HEK293 (cell line): Measurements from ENCODE around the gene LTK.

Source experiments
- CTCF ChIA-PET: fragments of 350-600 bp; formaldehyde crosslinking; extraction: SDS; loops from one replicate; lab custom pipeline; 2021; ENCODE audit warnings: antibody characterized with exemption; lab: Yijun Ruan, JAX
- POLR2A ChIA-PET: fragments of 300-600 bp; formaldehyde crosslinking; extraction: SDS; loops from one replicate; lab custom pipeline; 2020; ENCODE audit warnings: antibody characterized with exemption, inconsistent platforms; lab: Yijun Ruan, JAX
- H3K27ac ChIP-seq: fragments of 200-500 bp; sonication (Bioruptor generic); 2 replicates; pipeline ENCODE4 v1.5.1; 2014; ENCODE audit warnings: low read depth, low read length, control low read depth, inconsistent platforms; ENCODE audit errors: extremely low read depth
- H3K36me3 ChIP-seq, 2 experiments: fragments of 200-500 bp in 1 of 2; sonication (Bioruptor generic) in 1 of 2; 1 replicate in 1 of 2; 2 replicates in 1 of 2; pipeline ENCODE4 v1.5.1; 2014 to 2017; ENCODE audit warnings: inconsistent platforms in 2 of 2, low read length in 2 of 2; ENCODE audit not compliant: control insufficient read depth in 2 of 2, insufficient read depth in 1 of 2
- H3K4me1 ChIP-seq: fragments of 200-500 bp; sonication (Bioruptor generic); 2 replicates; pipeline ENCODE4 v1.5.1; 2014; ENCODE audit warnings: mild to moderate bottlenecking, low read length, inconsistent platforms; ENCODE audit not compliant: control insufficient read depth, insufficient read depth
- H3K4me3 ChIP-seq: 2 replicates; pipeline ENCODE4 v1.5.1; 2011; ENCODE audit warnings: low read depth, mild to moderate bottlenecking, control low read depth, low read length, moderate library complexity
- H3K9me3 ChIP-seq: fragments of 200-500 bp; sonication (Bioruptor generic); 2 replicates; pipeline ENCODE4 v1.5.1; 2014; ENCODE audit warnings: low read depth, low read length, inconsistent platforms; ENCODE audit not compliant: control insufficient read depth, insufficient read depth
- EGR2 ChIP-seq: fragments of 450-650 bp; formaldehyde crosslinking; IDR thresholded peaks from 2 replicates; pipeline ENCODE4 v1.5.1; 2016; ENCODE audit warnings: low read depth, missing biosample characterization, missing genetic modification characterization
- KLF10 ChIP-seq: fragments of 450-650 bp; IDR thresholded peaks from 2 replicates; pipeline ENCODE4 v1.5.1; 2018; ENCODE audit warnings: missing biosample characterization, mild to moderate bottlenecking, missing genetic modification characterization
- KLF8 ChIP-seq: fragments of 450-650 bp; formaldehyde crosslinking; IDR thresholded peaks from 2 replicates; pipeline ENCODE4 v1.5.1; 2016; ENCODE audit warnings: missing biosample characterization, missing genetic modification characterization
- ZBTB10 ChIP-seq: fragments of 450-650 bp; formaldehyde crosslinking; IDR thresholded peaks from 2 replicates; pipeline ENCODE4 v1.5.1; 2016; ENCODE audit warnings: missing biosample characterization, missing genetic modification characterization
- ZBTB26 ChIP-seq: fragments of 450-650 bp; formaldehyde crosslinking; optimal IDR thresholded peaks from 2 replicates; pipeline ENCODE3; 2016; ENCODE audit warnings: missing biosample characterization, mild to moderate bottlenecking, missing genetic modification characterization
- ZFHX2 ChIP-seq: fragments of 450-650 bp; formaldehyde crosslinking; conservative IDR thresholded peaks from 2 replicates; pipeline ENCODE4 v1.5.1; 2016; ENCODE audit warnings: missing biosample characterization, missing genetic modification characterization
- ZIC2 ChIP-seq: fragments of 450-650 bp; formaldehyde crosslinking; IDR thresholded peaks from 2 replicates; pipeline ENCODE4 v1.5.1; 2016; ENCODE audit warnings: missing biosample characterization, missing genetic modification characterization
- ZNF148 ChIP-seq: fragments of 450-650 bp; formaldehyde crosslinking; IDR thresholded peaks from 2 replicates; pipeline ENCODE4 v1.5.0; 2017; ENCODE audit warnings: missing biosample characterization, missing genetic modification characterization, borderline replicate concordance
- ZNF157 ChIP-seq: fragments of 450-650 bp; formaldehyde crosslinking; IDR thresholded peaks from 2 replicates; pipeline ENCODE4 v1.5.1; 2016; ENCODE audit warnings: missing biosample characterization, missing genetic modification characterization
- ZNF341 ChIP-seq: fragments of 450-650 bp; formaldehyde crosslinking; IDR thresholded peaks from 2 replicates; pipeline ENCODE4; 2016; ENCODE audit warnings: low read depth, missing biosample characterization, missing genetic modification characterization
- ZNF350 ChIP-seq: fragments of 450-650 bp; formaldehyde crosslinking; IDR thresholded peaks from 2 replicates; pipeline ENCODE4 v1.5.0; 2017; ENCODE audit warnings: missing biosample characterization, mild to moderate bottlenecking, missing genetic modification characterization
- ZNF423 ChIP-seq: fragments of 450-650 bp; formaldehyde crosslinking; IDR thresholded peaks from 2 replicates; pipeline ENCODE4 v1.5.1; 2016; ENCODE audit warnings: missing biosample characterization, missing genetic modification characterization
- ZNF433 ChIP-seq: fragments of 450-650 bp; formaldehyde crosslinking; IDR thresholded peaks from 2 replicates; pipeline ENCODE4 v1.5.1; 2016; ENCODE audit warnings: missing biosample characterization, missing genetic modification characterization, low read depth
- ZNF549 ChIP-seq: fragments of 450-650 bp; IDR thresholded peaks from 2 replicates; pipeline ENCODE4 v1.5.1; 2018; ENCODE audit warnings: missing biosample characterization, missing genetic modification characterization, mild to moderate bottlenecking, inconsistent platforms, moderate library complexity
- ZNF580 ChIP-seq: fragments of 450-650 bp; formaldehyde crosslinking; IDR thresholded peaks from 2 replicates; pipeline ENCODE4 v1.5.1; 2016; ENCODE audit warnings: missing biosample characterization, missing genetic modification characterization
- ZNF791 ChIP-seq: fragments of 450-650 bp; formaldehyde crosslinking; IDR thresholded peaks from 2 replicates; pipeline ENCODE4 v1.5.1; 2016; ENCODE audit warnings: missing biosample characterization, missing genetic modification characterization

The LTK gene

GRCh38 chr15:41513506-41514227 is at the start of gene LTK (continued):
- TF ChIP-seq KLF8 (tag by site-specific recombination) (peak; percentile 41; the same call in 1 of the 2 replicates), ZNF433 (tag by site-specific recombination) (no peak)

- Histone ChIP-seq H3K4me1 (peaks cover 9% of the 10 kb centered on the region), H3K36me3 (peaks cover 0 to 22% of the 10 kb centered on the region in 2 experiments; a peak in 1 of 3 replicates), H3K4me3 (no peak overlapping the region), H3K27ac (no peak overlapping the region), H3K9me3 (no peaks in the 10 kb centered on the region)
- ChIA-PET POLR2A (interaction anchor here (1.4 kb wide), 1 partner anchor 20 kb away, joined by 3 read pairs; no protein-coding TSS in a partner anchor), CTCF (interaction anchor here (0.7 to 2.3 kb wide), 3 partner anchors 22 to 97 kb away, joined by 3 to 11 read pairs (median 3); no protein-coding TSS in a partner anchor)
- TF ChIP-seq KLF10 (tag by site-specific recombination), result no peak
- TF ChIP-seq EGR2, result peak; percentile 45
- peak; percentile 44 for TF ChIP-seq ZIC2
- TF ChIP-seq ZBTB26 (tag by site-specific recombination), result no peak
- no peak for TF ChIP-seq ZNF148 (tag by site-specific recombination)
- no peak for TF ChIP-seq ZNF549 (tag by site-specific recombination)
- peak; percentile 55 for TF ChIP-seq ZFHX2
Observed at GRCh38 chr15:41562784-41563198, 49.2 kb upstream of the LTK start.

- no peaks in the 10 kb centered on the region for H3K9me3 ChIP-seq
- CTCF ChIA-PET, result interaction anchor here (0.6 to 2.3 kb wide), 3 partner anchors 42 to 170 kb away, joined by 3 to 11 read pairs (median 6); no protein-coding TSS in a partner anchor
- peaks cover 9% of the 10 kb centered on the region for H3K4me1 ChIP-seq
- H3K4me3 ChIP-seq, result no peak overlapping the region
- peaks cover 0 to 22% of the 10 kb centered on the region in 2 experiments; a peak in 1 of 3 replicates for H3K36me3 ChIP-seq
- no peak overlapping the region for H3K27ac ChIP-seq
- TF ChIP-seq ZNF791 (tag by site-specific recombination) (no peak), ZNF423 (tag by site-specific recombination) (no peak), ZBTB10 (tag by site-specific recombination) (no peak), ZNF580 (tag by site-specific recombination) (no peak), ZNF350 (no peak), ZFHX2 (no peak), ZNF341 (tag by site-specific recombination) (no peak), ZNF157 (tag by site-specific recombination) (no peak), EGR2 (no peak), ZBTB26 (tag by site-specific recombination) (no peak)
- TF ChIP-seq, all 188 proteins: peak for 0
- POLR2A ChIA-PET, result interaction anchor here (1.4 kb wide), 1 partner anchor 20 kb away, joined by 3 read pairs; no protein-coding TSS in a partner anchor
Observed at GRCh38 chr15:41562244-41562643, 48.6 kb upstream of the LTK start.
